Calu3 (cell line): ENCODE data around the gene LETM1. TPM values are rescaled to one million over a fixed set of nuclear protein-coding genes. Genes with fewer than 3 reads are reported as not detected.

Experiments used
- BruUV-seq: library from RNA; stranded (reverse); fragments of 400-500 nt; replicated peaks from 2 replicates; lab custom pipeline; 2021; lab: Mats Ljungman, UMichigan
- CTCF ChIA-PET: fragments of 300-600 bp; sonication (Branson Sonifier 250); formaldehyde crosslinking; loops from one replicate; lab custom pipeline; 2022; ENCODE audit warnings: antibody characterized with exemption; lab: Charles Lee
- DNase-seq: peaks from one replicate; pipeline ENCODE4 v3.0.0; 2022
- H3K27ac Mint-ChIP-seq: one replicate; pipeline ENCODE4 v1.8.0; 2022; ENCODE audit warnings: mixed read lengths; ENCODE audit not compliant: unreplicated experiment
- H3K27me3 Mint-ChIP-seq: one replicate; pipeline ENCODE4 v1.8.0; 2022; ENCODE audit warnings: mixed read lengths; ENCODE audit not compliant: unreplicated experiment
- H3K36me3 Mint-ChIP-seq: one replicate; pipeline ENCODE4 v1.8.0; 2022; ENCODE audit warnings: mild to moderate bottlenecking, moderate library complexity, mixed read lengths; ENCODE audit not compliant: insufficient read depth, unreplicated experiment
- H3K4me1 Mint-ChIP-seq: one replicate; pipeline ENCODE4 v1.8.0; 2022; ENCODE audit warnings: mild to moderate bottlenecking, low read depth, mixed read lengths; ENCODE audit not compliant: unreplicated experiment
- H3K4me3 Mint-ChIP-seq: one replicate; pipeline ENCODE4 v1.8.0; 2022; ENCODE audit warnings: mild to moderate bottlenecking, low read depth, moderate library complexity, mixed read lengths; ENCODE audit not compliant: unreplicated experiment
- H3K9me3 Mint-ChIP-seq: one replicate; pipeline ENCODE4 v1.8.0; 2022; ENCODE audit warnings: low read depth, mixed read lengths; ENCODE audit not compliant: unreplicated experiment
- CTCF ChIP-seq: fragments of 200-600 bp; IDR thresholded peaks from one replicate; pipeline ENCODE4 v1.8.0; 2022; ENCODE audit warnings: antibody characterized with exemption; ENCODE audit not compliant: unreplicated experiment
- intact Hi-C: fragments of 100-400 bp; cut with micrococcal nuclease; formaldehyde crosslinking; loops from one replicate; pipeline ENCODE4 v1.10.0; 2022; ENCODE audit not compliant: unreplicated experiment
- total RNA-seq: library from RNA; stranded (reverse); gene quantifications from 2 replicates; pipeline ENCODE4 v1.2.3, GENCODE V29; 2022

Gene LETM1
- total RNA-seq, 1 experiment from 2014 or later: 47.2 TPM

DNA sequence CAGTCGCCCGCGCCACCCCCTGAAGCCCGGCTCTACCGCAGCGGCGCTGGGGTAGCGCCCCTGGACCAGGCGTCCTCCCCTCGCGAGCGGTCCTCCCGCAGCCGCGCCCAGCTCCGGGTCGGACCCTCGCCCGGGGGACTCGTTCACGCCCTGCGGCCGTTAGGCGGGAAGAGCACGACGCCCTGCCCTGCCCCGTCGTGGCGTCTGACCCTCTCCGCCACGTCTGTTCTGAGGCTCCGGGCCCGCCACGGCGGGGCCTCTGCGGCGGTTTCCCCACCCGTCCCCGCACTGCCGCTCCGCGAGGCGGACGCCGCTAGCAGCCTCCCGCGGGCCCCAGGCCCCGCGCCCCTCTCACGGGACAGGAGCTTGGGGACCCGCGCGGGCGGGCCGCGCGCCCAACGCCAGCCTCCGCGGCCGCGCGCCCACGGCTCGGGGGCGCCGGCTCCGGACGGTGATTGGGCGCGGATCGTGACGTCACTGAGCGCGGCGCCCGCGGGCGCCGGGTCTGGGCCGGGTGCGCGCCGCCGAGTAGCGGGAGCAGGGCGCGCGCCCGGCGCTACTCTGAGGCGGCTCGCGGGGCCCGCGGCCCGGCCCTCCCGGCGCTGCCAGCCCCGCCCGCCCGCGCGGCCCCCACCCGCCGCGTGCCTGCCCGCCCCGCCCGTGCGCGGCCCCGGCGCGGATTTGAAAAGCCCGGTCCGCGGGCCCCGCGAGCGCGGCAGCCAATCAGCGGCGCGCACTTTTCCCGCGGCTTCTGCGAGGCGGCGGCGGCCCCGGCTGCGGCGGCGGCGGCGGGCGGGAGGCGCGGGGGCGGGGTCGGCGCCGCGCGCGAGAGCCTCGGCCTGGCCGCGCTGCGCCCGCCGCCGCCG lies 14.9 kb upstream of the LETM1 start, which contains the start of gene NSD2:
Gene NSD2 (plus strand): TSS at position 816 of the 866 bp plus-strand sequence. CDS start 29,262 bp downstream, outside the sequence.
- CTCF ChIA-PET: interaction anchor here (0.9 kb wide), 1 partner anchor 14 kb away, joined by 4 read pairs; the partner anchor contains the start of gene LETM1
- DNase-seq: peak; percentile 90
- peaks cover 16% of the 10 kb centered on the region for H3K36me3 Mint-ChIP-seq
- peak within 1 kb of the TSS; percentile 93 for H3K4me3 Mint-ChIP-seq
- BruUV-seq: no TSS peak
- peak within 1 kb of the TSS; percentile 89 for H3K27ac Mint-ChIP-seq
- no peak for TF ChIP-seq CTCF
- no peaks in the 10 kb centered on the region for H3K27me3 Mint-ChIP-seq
- H3K9me3 Mint-ChIP-seq: no peaks in the 10 kb centered on the region
- H3K4me1 Mint-ChIP-seq: peaks cover 18% of the 10 kb centered on the region
- intact Hi-C loops: no loop called here

- CTCF ChIA-PET: interaction anchor here (0.9 kb wide), 1 partner anchor 14 kb away, joined by 4 read pairs; the partner anchor contains the start of gene LETM1
Observed at GRCh38 chr4:1870328-1870577, 14.3 kb upstream of the LETM1 start.

GRCh38 chr4:1869530-1870327 lies 13.8 kb upstream of the LETM1 start:
- Mint-ChIP-seq H3K9me3 (no peaks in the 10 kb centered on the region), H3K27ac (peak overlapping the region; percentile 89), H3K27me3 (no peaks in the 10 kb centered on the region), H3K36me3 (peaks cover 16% of the 10 kb centered on the region), H3K4me3 (peak overlapping the region; percentile 93), H3K4me1 (peaks cover 18% of the 10 kb centered on the region)
- intact Hi-C loops: no loop called here
- CTCF ChIA-PET: no interaction called here
- TSS peak; percentile 85 for BruUV-seq
- TF ChIP-seq CTCF: no peak
- DNase-seq: no peak

More at GRCh38 chr4:1870328-1870577, 14.3 kb upstream of the LETM1 start:
- Mint-ChIP-seq H3K9me3 (no peaks in the 10 kb centered on the region), H3K4me1 (peaks cover 18% of the 10 kb centered on the region), H3K36me3 (peaks cover 16% of the 10 kb centered on the region), H3K4me3 (peak overlapping the region; percentile 93), H3K27me3 (no peaks in the 10 kb centered on the region), H3K27ac (peak overlapping the region; percentile 89)
- BruUV-seq: no TSS peak
- DNase-seq: peak; percentile 86
- intact Hi-C loops: no loop called here
- TF ChIP-seq CTCF: no peak

GRCh38 chr4:1868912-1869311 lies 13.0 kb upstream of the LETM1 start:
- CTCF ChIA-PET: no interaction called here
- Mint-ChIP-seq H3K4me3 (no peak overlapping the region), H3K36me3 (peaks cover 16% of the 10 kb centered on the region), H3K27ac (no peak overlapping the region), H3K27me3 (no peaks in the 10 kb centered on the region), H3K4me1 (peaks cover 10% of the 10 kb centered on the region), H3K9me3 (no peaks in the 10 kb centered on the region)
- no peak for TF ChIP-seq CTCF
- BruUV-seq: no TSS peak
- no peak for DNase-seq
- intact Hi-C loops: no loop called here
